22Rv1 (cell line): ENCODE data around the gene CACNA1C.

Experiments used
- H3K27ac ChIP-seq: fragments of 450-650 bp; 2 replicates; pipeline ENCODE4 v1.5.1; 2017
- CTCF ChIP-seq: fragments of 450-650 bp; IDR thresholded peaks from 2 replicates; pipeline ENCODE4 v1.5.1; 2017; ENCODE audit warnings: mild to moderate bottlenecking
- ZFX ChIP-seq: fragments of 450-650 bp; IDR thresholded peaks from 2 replicates; pipeline ENCODE4 v1.6.1; 2017; ENCODE audit warnings: antibody characterized with exemption, borderline replicate concordance

CACNA1C gene

GRCh38 chr12:2256915-2257314, 204.1 kb downstream of the CACNA1C start:
- TF ChIP-seq ZFX (no peak), CTCF (no peak)
- H3K27ac ChIP-seq: no peak overlapping the region

- no peak overlapping the region for H3K27ac ChIP-seq
- TF ChIP-seq CTCF: no peak
- no peak for TF ChIP-seq ZFX
Measured at GRCh38 chr12:2258025-2258424, 205.2 kb downstream of the CACNA1C start.

GRCh38 chr12:2259369-2259768, 206.6 kb downstream of the CACNA1C start:
- TF ChIP-seq ZFX (no peak), CTCF (no peak)
- H3K27ac ChIP-seq: no peak overlapping the region

GRCh38 chr12:2260441-2260840, 207.7 kb downstream of the CACNA1C start:
- no peak overlapping the region for H3K27ac ChIP-seq
- TF ChIP-seq ZFX: no peak
- TF ChIP-seq CTCF: no peak

- no peak for TF ChIP-seq CTCF
- no peak for TF ChIP-seq ZFX
- no peak overlapping the region for H3K27ac ChIP-seq
Measured at GRCh38 chr12:2261708-2262107, 208.9 kb downstream of the CACNA1C start.

- H3K27ac ChIP-seq: no peak overlapping the region
- TF ChIP-seq CTCF (no peak), ZFX (no peak)
Measured at GRCh38 chr12:2262449-2262848, 209.7 kb downstream of the CACNA1C start.

GRCh38 chr12:2263901-2264300, 211.1 kb downstream of the CACNA1C start:
- TF ChIP-seq CTCF (no peak), ZFX (no peak)
- no peak overlapping the region for H3K27ac ChIP-seq
